Measurements from ENCODE around the gene SLC2A10. TPM values are rescaled to one million over a fixed set of nuclear protein-coding genes. Genes with fewer than 3 reads are reported as not detected.

The SLC2A10 gene
- polyA plus RNA-seq, 3 donors = 4.5 to 9.1 (median 6.7) TPM

GRCh38 chr20:46751856-46752255, 42.4 kb downstream of the SLC2A10 start:
- 66 to 73% (median 68%) methylated on average over 9 of the region's 9 CpGs for WGBS, 3 donors
- no peak overlapping the region for H3K27ac ChIP-seq (ENCODE audit: low read depth, low read length)

GRCh38 chr20:46752728-46753127, 43.3 kb downstream of the SLC2A10 start:
- WGBS, 3 donors = 13 to 15% (median 15%) methylated on average over 10 of the region's 10 CpGs

GRCh38 chr20:46755483-46756413, 46.3 kb downstream of the SLC2A10 start:
- no peak overlapping the region for H3K27ac ChIP-seq (ENCODE audit: low read depth, low read length)
- whole genome bisulfite sequencing, 3 donors = 85 to 90% (median 90%) methylated on average over 11 of the region's 11 CpGs

More at GRCh38 chr20:46752728-46753127, 43.3 kb downstream of the SLC2A10 start:
- H3K27ac ChIP-seq (ENCODE audit: low read depth, low read length) = no peak overlapping the region

DNA sequence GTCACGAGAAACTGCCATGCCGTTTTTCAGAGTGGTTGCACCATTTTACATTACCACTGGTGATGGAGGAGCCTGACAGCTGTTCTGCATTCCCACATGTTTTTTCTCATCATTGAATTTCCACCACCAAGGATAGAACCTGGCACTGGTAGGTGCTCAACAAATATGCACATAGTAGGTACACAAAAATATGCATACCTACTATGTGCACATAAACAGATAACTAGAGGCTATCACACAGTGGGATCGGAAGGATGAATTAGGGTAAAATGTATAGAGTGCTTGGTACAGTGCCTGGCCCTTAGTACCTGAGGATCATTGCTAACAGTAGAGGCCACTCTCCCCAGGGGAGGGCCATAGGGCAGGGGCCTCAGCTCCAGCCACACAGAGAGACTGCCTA, 47.0 kb downstream of the SLC2A10 start:
- 86 to 93% (median 87%) methylated on average over 3 of the region's 3 CpGs for WGBS, 3 donors
- no peak overlapping the region for H3K27ac ChIP-seq (ENCODE audit: low read depth, low read length)

DNA sequence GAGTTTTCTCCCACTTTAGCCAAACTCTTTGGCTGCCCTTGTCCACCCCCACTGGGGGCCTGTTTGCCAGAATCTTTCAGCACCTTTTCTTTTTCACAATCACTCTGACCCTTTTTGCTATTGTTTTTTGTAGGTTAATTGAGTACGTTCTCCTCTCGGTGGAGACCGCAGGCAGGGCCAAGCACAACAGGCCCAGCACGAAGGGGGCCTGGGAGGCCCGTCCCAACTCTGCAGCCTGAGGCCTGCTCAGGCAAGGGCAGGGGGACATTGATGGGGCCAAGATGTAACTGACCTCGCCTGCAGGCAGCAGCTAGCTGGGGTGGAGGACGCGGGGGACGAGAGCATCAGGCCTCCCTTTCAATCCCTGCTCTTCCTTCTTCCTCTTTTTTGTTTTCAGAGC, 47.7 kb downstream of the SLC2A10 start:
- WGBS, 3 donors = 82 to 89% (median 86%) methylated on average over 9 of the region's 9 CpGs

DNA sequence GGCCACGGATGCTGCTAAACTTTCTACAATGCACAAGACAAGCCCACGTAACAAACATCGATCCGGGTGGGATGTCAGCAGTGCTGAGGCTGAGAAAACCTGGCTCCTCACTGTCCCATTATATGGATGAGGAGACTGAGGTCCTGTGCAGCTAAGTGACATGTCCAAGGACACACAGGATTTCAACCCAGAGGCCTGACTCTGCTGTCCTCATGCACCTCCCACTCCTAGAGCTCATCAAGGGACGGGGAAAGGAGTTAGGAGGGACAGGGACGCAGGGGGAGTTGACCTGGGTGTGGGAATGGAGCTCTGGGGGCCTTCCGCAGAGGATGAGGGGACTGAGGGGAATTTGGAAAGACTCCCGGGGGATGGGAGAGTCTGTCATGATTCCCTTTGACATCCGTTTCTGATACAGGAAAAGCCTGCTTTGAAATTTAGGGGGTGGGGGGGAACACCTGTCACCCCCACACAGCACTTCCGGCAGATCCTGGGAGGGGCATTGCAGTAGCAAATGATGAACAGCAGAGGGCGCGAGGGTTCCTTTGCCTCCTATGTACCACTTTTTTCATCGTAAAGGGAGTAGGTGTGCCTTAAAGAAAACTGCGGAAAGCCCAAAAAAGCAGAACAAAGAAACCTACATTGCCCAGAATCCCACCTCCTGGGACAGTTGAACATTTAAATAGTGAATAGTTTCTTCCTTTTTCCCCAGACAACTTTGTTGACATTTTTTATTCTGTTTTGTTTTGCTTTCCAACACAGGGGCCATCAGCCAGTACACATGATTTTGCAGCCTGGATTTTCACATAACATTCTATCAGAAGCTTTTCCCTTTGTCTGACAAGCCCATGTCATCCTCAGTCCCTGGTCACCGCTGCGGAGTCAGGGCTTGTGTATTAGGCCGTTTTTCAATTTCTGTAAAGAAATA, 48.6 kb downstream of the SLC2A10 start:
- WGBS, 3 donors = 42 to 47% (median 46%) methylated on average over 17 of the region's 17 CpGs

More for the DNA sequence above, 47.7 kb downstream of the SLC2A10 start:
- no peak overlapping the region for H3K27ac ChIP-seq (ENCODE audit: low read depth, low read length)

GRCh38 chr20:46758929-46759669, 49.6 kb downstream of the SLC2A10 start:
- WGBS, 3 donors = 72 to 90% (median 83%) methylated on average over 6 of the region's 6 CpGs

More for the DNA sequence above, 48.6 kb downstream of the SLC2A10 start:
- no peak overlapping the region for H3K27ac ChIP-seq (ENCODE audit: low read depth, low read length)

GRCh38 chr20:46761566-46761965, 52.1 kb downstream of the SLC2A10 start:
- H3K27ac ChIP-seq (ENCODE audit: low read depth, low read length) = no peak overlapping the region
- 83 to 94% (median 90%) methylated on average over 9 of the region's 9 CpGs for WGBS, 3 donors

More at GRCh38 chr20:46758929-46759669, 49.6 kb downstream of the SLC2A10 start:
- H3K27ac ChIP-seq (ENCODE audit: low read depth, low read length) = no peak overlapping the region

DNA sequence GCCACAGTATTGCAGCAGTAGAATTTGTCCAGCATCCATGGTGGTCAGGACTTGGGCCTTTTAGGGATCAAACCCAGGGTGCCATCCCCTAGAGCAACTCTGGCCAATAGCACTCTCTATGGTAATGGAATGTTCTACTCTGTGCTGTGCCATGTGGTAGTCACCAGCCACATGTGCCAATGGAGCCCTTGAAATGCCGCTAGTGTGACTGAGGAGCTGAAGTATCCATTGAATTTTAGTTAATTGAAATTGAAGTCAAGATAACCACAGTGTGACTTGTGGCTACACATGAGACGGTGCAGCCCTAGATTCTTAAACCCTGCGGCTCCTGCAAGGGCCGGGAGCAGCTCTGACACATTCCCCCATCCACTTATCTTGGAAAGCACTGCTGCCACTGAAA, 54.6 kb downstream of the SLC2A10 start:
- 89 to 95% (median 89%) methylated on average over 4 of the region's 4 CpGs for WGBS, 3 donors
- H3K27ac ChIP-seq (ENCODE audit: low read depth, low read length) = no peak overlapping the region

DNA sequence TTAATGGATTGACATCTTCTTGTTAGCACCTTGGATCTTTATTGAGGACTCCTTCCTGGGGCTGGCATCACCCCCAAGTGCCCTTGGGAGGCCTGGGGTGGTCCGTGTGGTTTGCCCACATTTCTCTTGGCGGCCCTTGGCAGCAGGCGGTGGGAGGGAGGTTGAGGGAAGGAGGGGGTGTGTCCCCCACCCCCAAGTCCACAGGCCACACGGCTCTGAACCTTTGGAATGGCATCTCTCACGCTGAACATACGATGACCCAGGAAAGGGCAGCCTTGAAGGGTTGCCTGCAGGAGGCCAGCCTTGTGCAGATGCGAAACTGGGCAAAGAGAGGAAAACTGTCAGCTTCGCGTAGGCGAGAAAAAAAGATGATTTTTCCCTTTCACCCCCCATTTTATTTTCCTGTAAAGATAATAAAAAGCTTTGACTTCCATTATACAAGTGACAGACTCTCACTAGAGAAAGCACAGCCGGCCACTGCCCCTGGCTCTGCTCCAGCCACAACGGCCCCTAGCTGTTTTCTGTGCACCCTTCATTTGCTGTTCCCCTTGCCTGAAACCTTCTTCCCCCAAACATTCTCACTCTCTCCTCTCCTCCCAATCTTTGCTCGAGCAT, 56.2 kb downstream of the SLC2A10 start:
- no peak overlapping the region for H3K27ac ChIP-seq (ENCODE audit: low read depth, low read length)
- WGBS, 3 donors = 64 to 67% (median 66%) methylated on average over 13 of the region's 13 CpGs

DNA sequence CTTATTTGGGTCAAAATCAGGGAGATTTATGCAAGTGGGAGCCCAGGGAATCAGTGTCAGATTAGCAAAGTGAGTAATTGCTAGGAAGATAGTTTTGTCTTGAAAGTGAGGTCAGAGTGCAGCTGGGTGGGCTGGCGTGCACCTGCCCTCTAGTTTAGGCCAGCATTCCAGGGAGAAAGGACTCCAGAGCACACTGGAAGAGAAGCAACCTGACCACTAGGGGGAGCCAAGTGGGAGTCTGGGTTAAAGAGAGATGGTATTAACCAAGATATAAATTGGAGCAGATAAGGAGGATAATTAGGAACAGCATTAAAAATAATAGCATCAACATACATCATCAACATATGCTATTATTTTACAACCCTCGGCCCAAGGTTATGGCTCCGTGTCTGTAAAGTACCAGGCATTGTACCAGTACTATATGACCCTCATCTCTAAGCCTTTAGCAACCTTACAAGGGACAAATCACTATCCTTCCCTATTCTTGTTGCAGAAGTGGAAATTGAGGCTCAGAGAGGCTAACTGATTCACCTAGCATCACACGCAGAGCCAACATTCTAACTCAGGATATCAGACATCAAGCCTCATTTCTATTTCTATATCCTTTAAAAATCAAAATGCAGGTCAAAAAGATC, 57.8 kb downstream of the SLC2A10 start:
- no peak overlapping the region for H3K27ac ChIP-seq (ENCODE audit: low read depth, low read length)
- WGBS, 3 donors = 74 to 79% (median 74%) methylated on average over 4 of the region's 4 CpGs

- 66 to 70% (median 66%) methylated on average over 10 of the region's 10 CpGs for WGBS, 3 donors
- H3K27ac ChIP-seq (ENCODE audit: low read depth, low read length) = no peak overlapping the region
Measured at GRCh38 chr20:46770330-46771194, 61.1 kb downstream of the SLC2A10 start.

DNA sequence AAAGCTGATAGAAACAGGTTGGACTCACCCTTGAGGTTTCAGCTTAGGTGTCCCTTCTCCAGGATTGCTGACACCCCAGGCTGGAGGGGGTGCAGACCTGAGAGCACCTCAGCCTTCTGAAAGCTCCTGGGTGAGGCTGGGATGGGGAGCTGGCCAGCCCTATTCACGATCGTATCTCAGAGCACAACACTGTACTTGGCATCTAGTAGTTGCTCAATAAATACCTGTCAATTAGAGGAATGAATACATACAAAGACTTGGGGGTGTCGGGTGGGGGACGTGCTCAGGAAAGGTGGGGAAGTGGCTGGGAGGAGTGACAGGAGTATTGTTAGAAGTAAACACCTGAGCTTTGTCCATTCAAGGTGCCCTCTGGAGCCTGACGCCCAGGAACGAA, 61.7 kb downstream of the SLC2A10 start:
- WGBS, 3 donors = 79 to 87% (median 80%) methylated on average over 6 of the region's 6 CpGs
- H3K27ac ChIP-seq (ENCODE audit: low read depth, low read length) = no peak overlapping the region

GRCh38 chr20:46772901-46773300, 63.5 kb downstream of the SLC2A10 start:
- WGBS, 3 donors = 65 to 78% (median 73%) methylated on average over 10 of the region's 10 CpGs
- H3K27ac ChIP-seq (ENCODE audit: low read depth, low read length) = no peak overlapping the region

- 35 to 57% (median 54%) methylated on average over 9 of the region's 9 CpGs for WGBS, 3 donors
- H3K27ac ChIP-seq (ENCODE audit: low read depth, low read length) = no peak overlapping the region
Measured at GRCh38 chr20:46773680-46774079, 64.2 kb downstream of the SLC2A10 start.

DNA sequence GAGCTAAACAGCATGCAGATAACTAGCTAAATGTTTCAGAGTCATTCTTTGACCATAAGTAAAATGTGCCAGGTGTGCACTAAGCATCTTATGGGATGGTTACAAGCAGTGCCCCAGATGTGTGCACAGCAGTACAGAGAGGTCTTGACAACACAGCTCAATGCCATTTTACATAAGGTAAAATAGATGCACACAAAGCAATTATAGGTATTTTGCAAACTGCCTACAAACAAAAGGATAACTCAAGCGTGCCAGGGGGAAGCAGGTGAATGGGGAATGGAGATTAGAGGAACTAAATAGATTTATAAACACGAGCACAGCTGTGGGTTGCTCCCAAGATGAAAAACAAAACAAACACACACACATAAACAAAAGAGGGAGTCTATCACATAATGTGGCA, 64.8 kb downstream of the SLC2A10 start:
- WGBS, 3 donors = 38 to 46% (median 39%) methylated on average over 2 of the region's 2 CpGs

More for the DNA sequence above, 64.8 kb downstream of the SLC2A10 start:
- no peak overlapping the region for H3K27ac ChIP-seq (ENCODE audit: low read depth, low read length)
